Measurements from ENCODE around the gene SLC25A21. TPM values are rescaled to one million over a fixed set of nuclear protein-coding genes. Genes with fewer than 3 reads are reported as not detected.
A peak's percentile ranks its signal among the peaks of the same experiment; 100 is the strongest.

Gene SLC25A21
- total RNA-seq, 1 donor from 2014 or later: 6.4 TPM

GRCh38 chr14:36971263-36971855, 201.0 kb downstream of the SLC25A21 start:
- H3K36me3 ChIP-seq: no peaks in the 10 kb centered on the region
- no peaks in the 10 kb centered on the region for H3K4me1 ChIP-seq
- H3K4me2 ChIP-seq: no peak overlapping the region
- Mint-ChIP-seq H3K27me3 (ENCODE audit: insufficient read depth, low read depth) (no peaks in the 10 kb centered on the region), H3K4me1 (peaks cover 11% of the 10 kb centered on the region), H3K27ac (no peak overlapping the region), H3K36me3 (no peaks in the 10 kb centered on the region), H3K4me3 (no peak overlapping the region), H3K9me3 (no peaks in the 10 kb centered on the region)
- H3K9me3 ChIP-seq (ENCODE audit: low read depth): no peaks in the 10 kb centered on the region
- H4K20me1 ChIP-seq (ENCODE audit: low read depth): no peaks in the 10 kb centered on the region
- DNase-seq (ENCODE audit: low spot score): no peak
- no peak overlapping the region for H3K9ac ChIP-seq
- H3K27ac ChIP-seq: no peak overlapping the region
- no peaks in the 10 kb centered on the region for H3K79me2 ChIP-seq (ENCODE audit: low read depth)
- H3K27me3 ChIP-seq: no peaks in the 10 kb centered on the region
- TF ChIP-seq EZH2phosphoT487 (IDR thresholded peaks at IDR 0.05): no peak
- TF ChIP-seq CTCF (IDR thresholded peaks at IDR 0.05): no peak
- TF ChIP-seq EZH2 (IDR thresholded peaks at IDR 0.05): no peak
- no peaks in the 10 kb centered on the region for H3F3A ChIP-seq (ENCODE audit: low read depth)
- H2AFZ ChIP-seq (replicated peaks): no peak overlapping the region
- no peak overlapping the region for H3K4me3 ChIP-seq

- peaks cover 11% of the 10 kb centered on the region for H3K4me1 Mint-ChIP-seq
- no peaks in the 10 kb centered on the region for H4K20me1 ChIP-seq (ENCODE audit: low read depth)
- H3K4me2 ChIP-seq: no peak overlapping the region
- H3K79me2 ChIP-seq (ENCODE audit: low read depth): no peaks in the 10 kb centered on the region
- no peak overlapping the region for H3K4me3 Mint-ChIP-seq
- no peaks in the 10 kb centered on the region for H3K9me3 ChIP-seq (ENCODE audit: low read depth)
- no peaks in the 10 kb centered on the region for H3K27me3 Mint-ChIP-seq (ENCODE audit: insufficient read depth, low read depth)
- H3K27me3 ChIP-seq: no peaks in the 10 kb centered on the region
- H3K4me3 ChIP-seq: no peak overlapping the region
- no peaks in the 10 kb centered on the region for H3F3A ChIP-seq (ENCODE audit: low read depth)
- H3K9ac ChIP-seq: no peak overlapping the region
- H3K9me3 Mint-ChIP-seq: no peaks in the 10 kb centered on the region
- DNase-seq (ENCODE audit: low spot score): peak; percentile 15
- H3K4me1 ChIP-seq: no peaks in the 10 kb centered on the region
- no peak overlapping the region for H3K27ac ChIP-seq
- H3K27ac Mint-ChIP-seq: no peak overlapping the region
- no peaks in the 10 kb centered on the region for H3K36me3 ChIP-seq
- H2AFZ ChIP-seq (replicated peaks): no peak overlapping the region
- TF ChIP-seq EZH2 (IDR thresholded peaks at IDR 0.05) (no peak), EZH2phosphoT487 (IDR thresholded peaks at IDR 0.05) (no peak), CTCF (IDR thresholded peaks at IDR 0.05) (no peak)
- H3K36me3 Mint-ChIP-seq: no peaks in the 10 kb centered on the region
Observed at GRCh38 chr14:36967892-36968555, 204.4 kb downstream of the SLC25A21 start.

GRCh38 chr14:36955967-36956366, 216.4 kb downstream of the SLC25A21 start:
- Histone ChIP-seq H3K4me2 (no peak overlapping the region), H3K36me3 (no peaks in the 10 kb centered on the region), H3K9me3 (ENCODE audit: low read depth) (no peaks in the 10 kb centered on the region), H3K4me1 (peaks cover 3% of the 10 kb centered on the region), H4K20me1 (ENCODE audit: low read depth) (no peaks in the 10 kb centered on the region), H3K79me2 (ENCODE audit: low read depth) (no peaks in the 10 kb centered on the region), H3K27ac (no peak overlapping the region), H2AFZ (replicated peaks) (no peak overlapping the region), H3F3A (ENCODE audit: low read depth) (no peaks in the 10 kb centered on the region), H3K9ac (no peak overlapping the region), H3K4me3 (no peak overlapping the region), H3K27me3 (no peaks in the 10 kb centered on the region)
- peaks cover 2% of the 10 kb centered on the region for H3K27me3 Mint-ChIP-seq (ENCODE audit: insufficient read depth, low read depth)
- H3K9me3 Mint-ChIP-seq: no peaks in the 10 kb centered on the region
- no peaks in the 10 kb centered on the region for H3K4me1 Mint-ChIP-seq
- TF ChIP-seq EZH2 (IDR thresholded peaks at IDR 0.05): no peak
- no peak for TF ChIP-seq EZH2phosphoT487 (IDR thresholded peaks at IDR 0.05)
- TF ChIP-seq CTCF (IDR thresholded peaks at IDR 0.05): no peak
- H3K36me3 Mint-ChIP-seq: no peaks in the 10 kb centered on the region
- H3K4me3 Mint-ChIP-seq: no peak overlapping the region
- no peak overlapping the region for H3K27ac Mint-ChIP-seq
- no peak for DNase-seq (ENCODE audit: low spot score)
